Breast epithelium (tissue), 4 donors: Measurements from ENCODE around the gene SLC6A1. TPM values are rescaled to one million over a fixed set of nuclear protein-coding genes. Genes with fewer than 3 reads are reported as not detected.

ENCODE experiments used
- DNase-seq, 2 donors: peaks; one replicate each; pipeline ENCODE4 v3.0.0-alpha.2; 2019; ENCODE audit warnings: low spot score in 2 of 2
- H3K27ac ChIP-seq, 2 donors: fragments of 200-600 bp; sonication (generic) in 1 of 2; one replicate each; pipeline ENCODE4 v1.5.1; 2016 to 2019; ENCODE audit warnings: mild to moderate bottlenecking in 1 of 2
- H3K27me3 ChIP-seq, 2 donors: fragments of 200-600 bp; sonication (generic) in 1 of 2; one replicate each; pipeline versions ENCODE4 v1.5.1 to v1.6.0; 2017 to 2019; ENCODE audit warnings: control low read depth in 1 of 2, mild to moderate bottlenecking in 1 of 2
- H3K36me3 ChIP-seq: fragments of 200-600 bp; one replicate; pipeline ENCODE4 v1.5.1; 2019
- H3K4me1 ChIP-seq, 2 donors: fragments of 200-600 bp; sonication (generic); one replicate each; pipeline ENCODE4 v1.5.1; 2016 to 2019; ENCODE audit warnings: control low read depth in 1 of 2
- H3K4me3 ChIP-seq, 3 donors: fragments of 200-600 bp; sonication (generic); 1 replicate in 2 of 3; 2 replicates in 1 of 3; pipeline ENCODE4 v1.5.1; 2016 to 2019; ENCODE audit warnings: mild to moderate bottlenecking in 3 of 3, moderate library complexity in 2 of 3
- H3K9me3 ChIP-seq, 2 donors: fragments of 200-600 bp; sonication (generic) in 1 of 2; one replicate each; pipeline ENCODE4 v1.5.1; 2016 to 2019; ENCODE audit warnings: control low read depth in 1 of 2
- CTCF ChIP-seq, 3 donors: fragments of 450-650 bp; IDR thresholded peaks; one replicate each; pipeline ENCODE4 v1.5.1; 2016 to 2017; ENCODE audit warnings: antibody characterized with exemption in 3 of 3, mild to moderate bottlenecking in 3 of 3, moderate library complexity in 3 of 3
- POLR2A ChIP-seq: fragments of 450-650 bp; IDR thresholded peaks from one replicate; pipeline ENCODE4 v1.6.1; 2016; ENCODE audit warnings: antibody characterized with exemption, mild to moderate bottlenecking, moderate library complexity
- POLR2AphosphoS5 ChIP-seq, 3 donors: sonication (generic); formaldehyde crosslinking; IDR thresholded peaks; one replicate each; pipeline ENCODE4 v1.6.1; 2017; ENCODE audit warnings: antibody characterized with exemption in 3 of 3
- intact Hi-C: fragments of 100-400 bp; cut with DNase I; formaldehyde crosslinking; loops from one replicate; pipeline ENCODE4 v1.15.1; 2023; ENCODE audit warnings: low total_unique reads
- total RNA-seq, 3 donors: library from RNA; depleted of rRNA; stranded (reverse); fragments of >200 nt; gene quantifications; one replicate each; pipeline ENCODE4 v1.1.0, GENCODE V29; 2016

The SLC6A1 gene
- total RNA-seq, 3 donors from 2014 or later: under 0.01 to 0.32 (median 0.29) TPM

- peaks cover 0 to 32% of the 10 kb centered on the region in 2 donors for H3K27me3 ChIP-seq
- intact Hi-C loops: no loop called here
- TF ChIP-seq POLR2A (no peak), POLR2AphosphoS5 (IDR thresholded peaks at IDR 0.05) (no peak), CTCF (IDR thresholded peaks at IDR 0.05) (no peak)
- no peak overlapping the region for H3K27ac ChIP-seq
- no peaks in the 10 kb centered on the region for H3K4me1 ChIP-seq
- no peak for DNase-seq
- H3K4me3 ChIP-seq: no peak overlapping the region
- no peaks in the 10 kb centered on the region for H3K9me3 ChIP-seq
- H3K36me3 ChIP-seq: no peaks in the 10 kb centered on the region
Observed at GRCh38 chr3:11001658-11002021, 9.1 kb downstream of the SLC6A1 start.

- no peaks in the 10 kb centered on the region for H3K4me1 ChIP-seq
- peaks cover 0 to 30% of the 10 kb centered on the region in 2 donors for H3K27me3 ChIP-seq
- intact Hi-C loops: no loop called here
- DNase-seq: no peak
- TF ChIP-seq POLR2A (no peak), POLR2AphosphoS5 (IDR thresholded peaks at IDR 0.05) (no peak), CTCF (IDR thresholded peaks at IDR 0.05) (no peak)
- no peaks in the 10 kb centered on the region for H3K9me3 ChIP-seq
- no peak overlapping the region for H3K4me3 ChIP-seq
- H3K36me3 ChIP-seq: no peaks in the 10 kb centered on the region
- no peak overlapping the region for H3K27ac ChIP-seq
Observed at GRCh38 chr3:11002371-11002807, 9.8 kb downstream of the SLC6A1 start.

GRCh38 chr3:11004563-11004962 is 12.0 kb downstream of the SLC6A1 start:
- intact Hi-C loops: no loop called here
- Histone ChIP-seq H3K4me1 (no peaks in the 10 kb centered on the region), H3K36me3 (no peaks in the 10 kb centered on the region), H3K27me3 (peaks cover 0 to 27% of the 10 kb centered on the region in 2 donors), H3K9me3 (no peaks in the 10 kb centered on the region), H3K4me3 (no peak overlapping the region), H3K27ac (no peak overlapping the region)
- TF ChIP-seq CTCF (IDR thresholded peaks at IDR 0.05) (no peak), POLR2AphosphoS5 (IDR thresholded peaks at IDR 0.05) (no peak), POLR2A (no peak)
- DNase-seq: no peak

- intact Hi-C loops: no loop called here
- no peak for TF ChIP-seq POLR2A
- no peak for TF ChIP-seq POLR2AphosphoS5 (IDR thresholded peaks at IDR 0.05)
- no peak for TF ChIP-seq CTCF (IDR thresholded peaks at IDR 0.05)
Observed at GRCh38 chr3:11005686-11006256, 13.2 kb downstream of the SLC6A1 start.

GRCh38 chr3:11006986-11007933 is 14.7 kb downstream of the SLC6A1 start:
- no peaks in the 10 kb centered on the region for H3K36me3 ChIP-seq
- H3K9me3 ChIP-seq: no peaks in the 10 kb centered on the region
- H3K27me3 ChIP-seq: peaks cover 0 to 3% of the 10 kb centered on the region in 2 donors
- intact Hi-C loops: no loop called here
- H3K27ac ChIP-seq: no peak overlapping the region
- H3K4me3 ChIP-seq: no peak overlapping the region
- TF ChIP-seq CTCF (IDR thresholded peaks at IDR 0.05) (no peak), POLR2A (no peak), POLR2AphosphoS5 (IDR thresholded peaks at IDR 0.05) (no peak)
- DNase-seq: no peak
- no peaks in the 10 kb centered on the region for H3K4me1 ChIP-seq

More at GRCh38 chr3:11005686-11006256, 13.2 kb downstream of the SLC6A1 start:
- Histone ChIP-seq H3K27me3 (peaks cover 0 to 16% of the 10 kb centered on the region in 2 donors), H3K36me3 (no peaks in the 10 kb centered on the region), H3K4me1 (no peaks in the 10 kb centered on the region), H3K9me3 (no peaks in the 10 kb centered on the region), H3K27ac (no peak overlapping the region), H3K4me3 (no peak overlapping the region)
- DNase-seq: no peak
